Pancreas (tissue), 10 donors: ENCODE data around the gene MYCN. TPM values are rescaled to one million over a fixed set of nuclear protein-coding genes. Genes with fewer than 3 reads are reported as not detected.

Experiments
- ATAC-seq, 4 donors: fragments of 200-7000 bp; cut with Tn5 transposase; one replicate each; pipeline versions ENCODE4 v1.8.0 to v1.9.1; 2020; ENCODE audit warnings: mild to moderate bottlenecking in 4 of 4, moderate library complexity in 4 of 4
- DNase-seq, 6 donors: peaks; one replicate each; pipeline ENCODE4 v3.0.0-alpha.2; 2020
- FAIRE-seq: peaks from 2 replicates; lab custom pipeline; 2012; peaks lifted over from hg19 to GRCh38; lab: Jason Lieb, UNC
- H3K27ac ChIP-seq, 4 donors: fragments of 200-600 bp; sonication (generic); 1 replicate in 3 of 4; 2 replicates in 1 of 4; pipeline versions ENCODE4 v1.5.0 to v1.8.0; 2020
- H3K27me3 ChIP-seq, 4 donors: fragments of 200-600 bp; one replicate each; pipeline ENCODE4 v1.8.0; 2021
- H3K36me3 ChIP-seq, 3 donors: fragments of 200-600 bp; sonication (generic) in 1 of 3; one replicate each; pipeline versions ENCODE4 v1.5.0 to v1.8.0; 2020 to 2021
- H3K4me1 ChIP-seq, 3 donors: fragments of 200-600 bp; one replicate each; pipeline ENCODE4 v1.8.0; 2021
- H3K4me3 ChIP-seq, 4 donors: fragments of 200-600 bp; sonication (generic) in 2 of 4; one replicate each; pipeline versions ENCODE4 v1.5.0 to v1.8.0; 2020 to 2021
- H3K9me3 ChIP-seq, 4 donors: fragments of 200-600 bp; one replicate each; pipeline ENCODE4 v1.8.0; 2021
- CTCF ChIP-seq, 4 donors: fragments of 200-600 bp; sonication (generic) in 3 of 4; IDR thresholded peaks; one replicate each; pipeline versions ENCODE4 v1.5.0 to v1.8.0; 2021; ENCODE audit warnings: antibody characterized with exemption in 4 of 4
- whole genome bisulfite sequencing, 2 donors: extraction: QIAGEN DNeasy Blood & Tissue Kit; methylation state at CpG; one replicate each; pipeline ENCODE4 v1.1.7; 2013; 5-methylcytosine and 5-hydroxymethylcytosine counted together
- intact Hi-C, 3 donors: fragments of 100-400 bp; cut with DNase I; formaldehyde crosslinking; loops; one replicate each; pipeline versions ENCODE4 v1.11.1 to v1.14.2; 2022
- polyA plus RNA-seq, 2 donors: library from polyadenylated mRNA; stranded (reverse); fragments of 200-250 nt; gene quantifications; one replicate each; pipeline ENCODE4 v1.2.3, GENCODE V29; 2013
- total RNA-seq, 6 donors: library from RNA; stranded (reverse); fragmentation: NEBNext Ultra II Directional in 4 of 6; extraction: Animal tissue kit (Norgen Biotek cat#: 25700) in 4 of 6; gene quantifications; one replicate each; pipeline versions ENCODE4 v1.2.1 to v1.2.4, GENCODE V29; 2021 to 2023
- donor health status: healthy with polysubstance abuse.
- donor health status: DM: no; HTN: no; CAD: no; lungs with moderate emphysema.
- donor health status: DM: no; HTN: no; CAD: no.
- donor health status: control.
- donor health status: control.
- donor health status: Bipolar disorder and iron deficiency.
- donor health status: DM: yes; HTN: yes; CAD: no.
- donor health status: DM: no; HTN: no; CAD: no.
- donor health status: DM: no; HTN: no; CAD: no.
- donor health status: DM: yes; HTN: yes; CAD: no.

Gene MYCN
- total and polyA plus RNA-seq, 8 donors = 0.09 to 0.75 (median 0.17) TPM

GRCh38 chr2:15990151-15991101 lies 50.1 kb downstream of the MYCN start:
- intact Hi-C loops = no loop called here
- H3K4me1 ChIP-seq = no peaks in the 10 kb centered on the region
- no peak for ATAC-seq
- no peaks in the 10 kb centered on the region for H3K9me3 ChIP-seq
- FAIRE-seq = no peak
- no peak overlapping the region for H3K4me3 ChIP-seq
- WGBS, 2 donors = 87 to 88% methylated on average over 11 of the region's 11 CpGs
- no peak for DNase-seq
- no peak for TF ChIP-seq CTCF (IDR thresholded peaks at IDR 0.05)
- no peaks in the 10 kb centered on the region for H3K36me3 ChIP-seq
- peaks cover 0 to 4% (median 0%) of the 10 kb centered on the region in 4 donors for H3K27me3 ChIP-seq
- no peak overlapping the region for H3K27ac ChIP-seq

DNA sequence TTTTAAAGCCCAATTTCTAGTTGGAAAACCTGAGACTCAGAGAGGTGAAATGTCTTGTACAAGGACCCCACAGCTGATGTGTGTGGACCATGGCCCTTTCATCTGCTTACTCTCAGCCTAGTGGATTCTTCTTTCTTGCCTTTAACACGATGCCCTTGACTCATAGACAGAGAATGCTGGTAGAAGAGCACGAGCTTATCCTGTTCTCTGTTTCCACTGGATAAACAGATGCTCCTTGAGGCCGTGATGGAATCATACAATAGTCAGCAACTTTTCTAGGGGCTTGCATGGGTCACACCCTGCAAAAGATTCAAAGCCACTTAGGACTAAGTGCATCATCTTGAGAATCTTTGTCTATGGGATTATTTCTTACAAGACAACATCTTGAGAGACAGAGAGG lies 50.9 kb downstream of the MYCN start:
- 56 to 61% methylated on average over 3 of the region's 3 CpGs for WGBS, 2 donors
- H3K4me3 ChIP-seq = no peak overlapping the region
- FAIRE-seq (no peak), DNase-seq (no peak), ATAC-seq (no peak)
- no peaks in the 10 kb centered on the region for H3K9me3 ChIP-seq
- peaks cover 0 to 4% (median 0%) of the 10 kb centered on the region in 4 donors for H3K27me3 ChIP-seq
- H3K36me3 ChIP-seq = no peaks in the 10 kb centered on the region
- no peak overlapping the region for H3K27ac ChIP-seq
- no peak for TF ChIP-seq CTCF (IDR thresholded peaks at IDR 0.05)
- H3K4me1 ChIP-seq = no peaks in the 10 kb centered on the region
- intact Hi-C loops = no loop called here

GRCh38 chr2:15992457-15993231 lies 52.3 kb downstream of the MYCN start:
- FAIRE-seq = no peak
- 79% methylated on average over 10 of the region's 10 CpGs for WGBS, 2 donors
- TF ChIP-seq CTCF (IDR thresholded peaks at IDR 0.05) = no peak
- Histone ChIP-seq H3K27me3 (no peaks in the 10 kb centered on the region), H3K4me1 (no peaks in the 10 kb centered on the region), H3K27ac (no peak overlapping the region), H3K36me3 (no peaks in the 10 kb centered on the region), H3K4me3 (no peak overlapping the region), H3K9me3 (no peaks in the 10 kb centered on the region)
- no peak for ATAC-seq
- no peak for DNase-seq
- intact Hi-C loops = no loop called here

DNA sequence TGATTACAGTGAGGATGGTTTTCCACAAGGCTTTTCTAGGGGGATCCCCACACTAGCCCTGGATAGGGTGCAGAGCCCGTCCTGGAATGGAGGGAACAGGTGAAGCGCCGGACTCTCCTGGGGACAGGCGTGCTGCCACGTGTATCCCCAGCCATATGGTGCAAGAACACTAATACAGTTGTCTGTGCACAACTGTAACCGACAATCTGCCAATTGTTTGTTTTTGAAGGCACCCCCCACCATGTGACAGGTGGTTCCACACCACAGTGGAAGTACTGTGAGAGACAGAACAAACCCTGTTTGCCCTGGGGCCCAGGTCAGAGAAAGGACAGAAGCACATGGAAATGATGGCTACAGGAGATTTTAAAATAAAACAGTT lies 52.9 kb downstream of the MYCN start:
- Histone ChIP-seq H3K36me3 (no peaks in the 10 kb centered on the region), H3K27ac (no peak overlapping the region), H3K9me3 (no peaks in the 10 kb centered on the region), H3K4me1 (no peaks in the 10 kb centered on the region), H3K27me3 (no peaks in the 10 kb centered on the region), H3K4me3 (no peak overlapping the region)
- DNase-seq (no peak), ATAC-seq (no peak), FAIRE-seq (no peak)
- no peak for TF ChIP-seq CTCF (IDR thresholded peaks at IDR 0.05)
- intact Hi-C loops = no loop called here
- 56 to 64% methylated on average over 6 of the region's 6 CpGs for WGBS, 2 donors
